Left renal cortex interstitium (tissue), 4 donors: ENCODE results near the gene COX10. TPM values are rescaled to one million over a fixed set of nuclear protein-coding genes. Genes with fewer than 3 reads are reported as not detected.

Experiments used
- DNase-seq, 4 donors: peaks; one replicate each; pipeline ENCODE4 v3.0.0-alpha.2; 2013; ENCODE audit warnings: low read depth in 4 of 4, low spot score in 2 of 4, missing footprints in 1 of 4
- polyA plus RNA-seq, 4 donors: library from polyadenylated mRNA; unstranded; fragments of 120-200 nt; gene quantifications; one replicate each; pipeline ENCODE4 v1.2.1, GENCODE V29; 2013; ENCODE audit not compliant: insufficient read length in 4 of 4

The COX10 gene
- polyA plus RNA-seq, 4 donors: 16.6 to 18.1 (median 17.1) TPM

DNA sequence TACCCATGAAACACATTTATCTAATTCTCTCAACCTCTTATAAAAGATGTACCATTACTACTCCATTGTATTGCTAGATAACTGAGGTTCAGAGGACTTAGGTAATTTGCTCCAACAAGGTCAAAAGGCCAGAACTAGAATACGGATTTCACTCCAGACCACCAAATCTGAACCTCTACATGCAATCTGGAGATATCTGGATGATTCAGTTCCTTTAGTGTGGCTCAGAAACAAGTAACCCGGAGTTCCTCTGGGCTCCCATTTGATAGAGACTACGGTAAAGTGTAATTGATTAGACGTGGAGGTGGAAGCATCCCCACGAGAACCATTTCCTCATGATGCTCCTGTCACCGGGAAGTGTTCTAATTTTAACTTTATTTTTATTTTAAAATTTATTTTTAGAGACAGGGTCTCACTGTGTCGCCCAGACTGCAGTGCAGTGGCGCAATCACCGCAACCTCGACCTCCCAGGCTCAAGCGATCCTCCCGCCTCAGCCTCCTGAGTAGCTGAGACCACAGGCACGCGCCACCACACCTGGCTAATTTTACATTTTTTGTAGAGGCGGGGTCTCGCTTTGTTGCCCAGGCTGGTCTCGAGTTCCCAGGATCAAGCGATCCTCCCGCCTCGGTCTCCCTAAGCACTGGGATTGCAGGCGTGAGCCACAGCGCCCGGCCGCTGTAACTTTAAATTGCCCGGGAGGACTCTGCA is 608 bp upstream of the COX10 start:
- no peak for DNase-seq

GRCh38 chr17:14070344-14070984 is 1.2 kb downstream of the COX10 start:
- DNase-seq: no peak

GRCh38 chr17:14072881-14073280 is 3.6 kb downstream of the COX10 start:
- no peak for DNase-seq

GRCh38 chr17:14078027-14078426 is 8.7 kb downstream of the COX10 start:
- DNase-seq: no peak

DNA sequence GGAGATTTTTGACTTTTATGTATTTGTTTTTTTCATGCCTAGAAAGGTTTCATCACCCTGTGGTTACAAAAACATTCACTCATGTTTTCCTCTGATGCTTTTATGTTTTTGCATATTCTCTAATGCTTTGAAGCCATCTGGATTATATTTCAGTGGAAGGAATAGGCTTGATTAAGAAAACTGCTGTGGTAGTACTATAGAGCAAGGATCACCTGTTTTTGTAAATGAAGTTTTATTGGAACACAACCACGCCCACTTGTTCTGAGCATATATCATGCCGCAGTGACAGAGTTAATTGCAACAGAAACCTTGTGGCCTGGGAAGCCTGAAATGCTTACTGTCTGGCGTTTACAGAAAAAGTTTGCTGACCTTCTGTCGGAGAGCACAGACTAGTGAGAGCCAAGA is 11.5 kb downstream of the COX10 start:
- DNase-seq: no peak

GRCh38 chr17:14082848-14083247 is 13.5 kb downstream of the COX10 start:
- DNase-seq: no peak

- DNase-seq: no peak
These were observed 15.7 kb downstream of the COX10 start for GRCh38 chr17:14084955-14085354.

GRCh38 chr17:14086189-14086588 is 16.9 kb downstream of the COX10 start:
- DNase-seq: no peak

DNA sequence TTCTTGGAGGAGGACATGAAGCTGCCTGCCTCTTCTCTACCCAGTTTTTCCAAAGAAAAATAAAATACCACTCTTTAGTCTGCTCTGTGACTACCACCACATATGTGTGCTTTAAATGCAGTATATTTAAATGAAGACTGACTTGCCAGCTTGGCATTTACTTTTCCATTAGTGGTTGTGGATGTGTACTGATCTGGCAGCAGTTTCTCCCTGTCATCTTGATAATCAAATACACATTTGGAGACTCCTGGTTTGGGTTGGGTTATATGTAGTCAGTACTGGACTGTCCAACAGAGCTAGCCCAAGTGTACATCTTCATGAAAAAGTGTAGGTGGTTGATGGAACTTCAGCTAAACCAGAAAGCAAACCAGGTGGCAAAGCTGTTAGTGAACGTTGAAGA is 19.9 kb downstream of the COX10 start:
- DNase-seq: no peak

DNA sequence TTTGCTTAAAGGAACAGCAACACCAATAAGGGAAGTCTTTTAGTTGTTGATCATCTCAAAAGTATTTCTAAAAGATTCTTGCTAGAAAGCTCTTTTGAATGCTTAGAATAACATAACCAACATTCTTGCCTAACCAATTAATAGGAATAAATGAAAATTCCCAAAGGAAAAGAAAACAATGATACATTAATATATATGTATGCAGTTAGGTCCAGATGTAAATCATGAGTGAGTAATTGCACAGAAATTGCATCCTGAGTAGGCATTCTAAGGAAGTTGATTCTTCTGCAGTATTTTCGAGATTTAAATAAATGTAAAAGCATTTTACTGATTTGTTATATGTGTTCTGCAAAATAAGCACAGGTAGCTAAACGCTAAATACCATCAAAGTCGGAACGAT is 22.1 kb downstream of the COX10 start:
- DNase-seq: no peak

DNA sequence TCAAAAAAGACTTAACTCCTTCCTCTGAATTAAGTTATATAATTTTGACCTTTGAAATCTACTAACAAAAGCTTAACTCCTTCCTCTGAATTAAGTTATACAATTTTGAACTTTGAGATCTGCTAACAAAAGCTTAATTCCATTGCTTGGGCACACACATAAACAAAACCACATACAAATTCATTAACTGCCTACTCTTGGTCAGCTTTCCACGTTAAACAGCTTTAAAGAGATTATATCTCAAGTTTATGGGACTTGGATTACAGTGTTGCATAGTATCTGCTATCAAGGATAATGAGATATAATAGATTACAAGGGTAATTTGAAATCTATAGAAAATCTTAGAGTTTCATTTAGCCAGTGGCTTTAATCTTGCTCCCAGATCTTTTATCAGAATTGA is 23.5 kb downstream of the COX10 start:
- no peak for DNase-seq

GRCh38 chr17:14094676-14095601 is 25.6 kb downstream of the COX10 start:
- no peak for DNase-seq

DNA sequence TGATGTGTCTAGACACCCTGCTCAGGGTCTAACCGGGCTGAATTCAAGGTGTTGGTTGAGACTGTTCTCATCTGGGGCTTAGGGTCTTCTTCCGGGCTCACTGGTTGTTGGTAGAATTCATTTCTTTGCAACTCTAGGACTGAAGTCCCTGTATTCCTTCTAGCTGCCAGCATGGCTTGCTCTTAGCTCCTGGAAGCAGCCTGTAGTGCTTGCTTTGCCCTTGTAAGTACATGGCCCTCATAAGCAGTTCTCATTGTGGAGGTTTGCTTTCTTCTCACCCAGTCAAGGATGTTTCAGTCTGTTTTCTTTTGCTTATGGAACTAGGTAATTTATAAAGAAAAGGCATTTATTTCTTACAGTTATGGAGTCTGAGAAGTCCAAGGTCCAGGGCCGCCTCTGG is 26.3 kb downstream of the COX10 start:
- DNase-seq: no peak

DNA sequence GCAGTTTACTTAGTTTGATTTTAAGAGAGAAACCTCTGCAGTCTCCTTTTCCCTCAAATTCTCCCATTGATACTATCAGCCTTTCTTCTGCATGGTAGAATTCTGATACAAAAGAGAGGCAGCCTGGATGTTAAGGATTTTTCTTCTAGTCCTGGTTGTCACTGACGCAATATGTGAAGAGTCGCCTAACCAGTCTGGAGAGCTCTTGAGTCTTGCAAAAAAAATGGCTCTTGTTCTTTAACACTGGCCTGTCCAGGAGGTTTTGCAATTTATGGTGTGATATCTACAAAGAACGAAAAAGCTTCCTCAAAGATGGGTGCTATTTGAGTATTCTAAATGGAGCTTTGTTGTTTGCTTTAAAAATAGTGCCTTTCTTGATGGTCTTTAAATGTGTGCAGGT is 28.9 kb downstream of the COX10 start:
- no peak for DNase-seq

DNA sequence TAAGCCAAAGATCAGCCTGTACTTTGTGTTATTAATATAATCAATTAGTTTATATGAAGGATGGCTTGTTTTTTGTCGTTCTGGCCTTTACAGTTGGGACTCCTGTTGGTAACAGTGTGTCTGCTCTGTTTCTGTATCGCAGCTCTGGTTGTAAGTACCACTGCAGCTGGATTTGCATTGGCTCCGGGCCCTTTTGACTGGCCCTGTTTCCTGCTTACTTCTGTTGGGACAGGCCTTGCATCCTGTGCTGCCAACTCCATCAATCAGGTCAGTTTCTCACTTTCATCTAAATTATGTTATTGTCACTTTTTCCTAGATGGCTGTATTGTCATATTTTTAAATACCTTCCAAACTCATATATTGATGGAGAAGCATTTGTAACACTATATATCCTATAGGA is 32.7 kb downstream of the COX10 start:
- no peak for DNase-seq

- no peak for DNase-seq
These were observed 34.5 kb downstream of the COX10 start for GRCh38 chr17:14103836-14104235.

DNA sequence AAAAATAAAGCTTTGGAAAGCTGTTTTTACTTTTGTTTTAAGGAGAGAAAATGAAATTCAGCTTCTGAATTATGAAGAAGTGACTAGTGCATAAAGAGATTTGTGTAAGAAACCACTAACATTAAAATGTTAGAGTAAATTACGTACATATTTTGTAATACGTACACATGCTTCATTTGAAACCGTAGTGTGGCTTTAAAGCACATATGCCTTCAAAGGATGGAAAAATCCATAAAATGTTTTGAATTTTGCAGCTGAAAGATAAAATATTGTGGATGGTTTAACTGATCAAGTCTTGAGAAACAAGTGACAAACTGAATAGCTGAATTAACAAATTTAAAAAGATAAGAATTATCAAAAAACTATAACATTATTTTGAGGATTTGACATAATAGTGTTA is 35.4 kb downstream of the COX10 start:
- DNase-seq: no peak

GRCh38 chr17:14107889-14108288 is 38.6 kb downstream of the COX10 start:
- DNase-seq: no peak

- no peak for DNase-seq
These were observed 43.1 kb downstream of the COX10 start for GRCh38 chr17:14112407-14112806.

GRCh38 chr17:14113137-14113536 is 43.8 kb downstream of the COX10 start:
- DNase-seq: no peak

- DNase-seq: no peak
These were observed 47.1 kb downstream of the COX10 start for GRCh38 chr17:14116263-14117024.
